Measurements from ENCODE around the gene TAS2R14. TPM values are rescaled to one million over a fixed set of nuclear protein-coding genes. Genes with fewer than 3 reads are reported as not detected.
A peak's percentile ranks its signal among the peaks of the same experiment; 100 is the strongest.

TAS2R14 gene
- total RNA-seq, 4 donors from 2014 or later, result 1.5 to 3.3 (median 1.6) TPM

DNA sequence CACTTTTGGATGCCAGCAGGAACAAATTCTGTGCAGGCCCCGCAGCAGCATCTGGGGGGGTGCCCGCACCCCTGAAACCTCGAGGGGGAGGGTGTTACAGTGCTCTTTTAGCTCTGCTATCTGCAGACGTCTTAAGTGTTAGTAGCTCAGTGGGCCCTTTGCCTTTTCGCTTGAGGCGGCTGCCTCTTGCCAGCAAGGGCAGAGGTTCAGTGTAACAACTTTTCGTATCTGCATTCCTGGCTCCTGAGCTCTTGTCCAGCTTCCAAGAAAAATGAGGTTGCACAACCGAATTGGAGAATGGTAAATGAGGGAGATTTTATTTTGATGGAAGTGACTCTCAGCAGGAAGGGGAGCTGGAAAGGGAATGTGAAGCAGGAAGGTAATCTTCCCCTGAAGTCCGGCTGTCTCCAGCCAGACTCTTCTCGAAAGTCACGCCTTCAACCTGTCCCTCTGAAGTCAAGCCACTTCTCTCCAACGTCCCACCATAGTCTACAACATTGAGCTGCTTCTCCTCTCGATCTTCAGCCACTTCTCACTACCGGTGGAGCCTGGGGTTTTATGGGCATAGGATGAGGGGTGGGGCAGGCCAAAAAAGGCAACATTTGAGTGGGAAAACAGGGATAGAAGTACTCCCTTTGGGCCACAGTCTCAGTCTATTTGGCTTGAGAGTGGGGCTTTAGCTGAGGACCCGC is 29.8 kb upstream of the TAS2R14 start:
- Histone ChIP-seq H3K27me3 (no peaks in the 10 kb centered on the region), H3K36me3 (no peaks in the 10 kb centered on the region), H3K4me1 (peaks cover 5 to 10% (median 9%) of the 10 kb centered on the region in 4 donors), H3K9me3 (no peaks in the 10 kb centered on the region), H3K4me3 (no peak overlapping the region), H3K27ac (replicated peaks in 1 of 4) (peak overlapping the region in 1 of 4 donors; percentile 12)
- 71% methylated on average over 13 of the region's 15 CpGs for whole genome bisulfite sequencing
- no peak for DNase-seq (ENCODE audit: extremely low spot score)
- TF ChIP-seq POLR2A (IDR thresholded peaks at IDR 0.05; ENCODE audit: low read depth) (no peak), EP300 (IDR thresholded peaks at IDR 0.05) (no peak), POLR2AphosphoS5 (IDR thresholded peaks at IDR 0.05) (no peak)
- TF ChIP-seq, protein P1, sequence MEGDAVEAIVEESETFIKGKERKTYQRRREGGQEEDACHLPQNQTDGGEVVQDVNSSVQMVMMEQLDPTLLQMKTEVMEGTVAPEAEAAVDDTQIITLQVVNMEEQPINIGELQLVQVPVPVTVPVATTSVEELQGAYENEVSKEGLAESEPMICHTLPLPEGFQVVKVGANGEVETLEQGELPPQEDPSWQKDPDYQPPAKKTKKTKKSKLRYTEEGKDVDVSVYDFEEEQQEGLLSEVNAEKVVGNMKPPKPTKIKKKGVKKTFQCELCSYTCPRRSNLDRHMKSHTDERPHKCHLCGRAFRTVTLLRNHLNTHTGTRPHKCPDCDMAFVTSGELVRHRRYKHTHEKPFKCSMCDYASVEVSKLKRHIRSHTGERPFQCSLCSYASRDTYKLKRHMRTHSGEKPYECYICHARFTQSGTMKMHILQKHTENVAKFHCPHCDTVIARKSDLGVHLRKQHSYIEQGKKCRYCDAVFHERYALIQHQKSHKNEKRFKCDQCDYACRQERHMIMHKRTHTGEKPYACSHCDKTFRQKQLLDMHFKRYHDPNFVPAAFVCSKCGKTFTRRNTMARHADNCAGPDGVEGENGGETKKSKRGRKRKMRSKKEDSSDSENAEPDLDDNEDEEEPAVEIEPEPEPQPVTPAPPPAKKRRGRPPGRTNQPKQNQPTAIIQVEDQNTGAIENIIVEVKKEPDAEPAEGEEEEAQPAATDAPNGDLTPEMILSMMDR (IDR thresholded peaks at IDR 0.05), result no peak
- intact Hi-C loops (cut with DNase I), result no loop called here

GRCh38 chr12:10967409-10967808 is 28.3 kb upstream of the TAS2R14 start:
- no peaks in the 10 kb centered on the region for H3K27me3 ChIP-seq
- H3K36me3 ChIP-seq, result no peaks in the 10 kb centered on the region
- intact Hi-C loops (cut with DNase I), result no loop called here
- TF ChIP-seq, protein P1 (IDR thresholded peaks at IDR 0.05), result no peak
- TF ChIP-seq POLR2A (IDR thresholded peaks at IDR 0.05; ENCODE audit: low read depth) (no peak), POLR2AphosphoS5 (IDR thresholded peaks at IDR 0.05) (no peak), EP300 (IDR thresholded peaks at IDR 0.05) (no peak)
- H3K9me3 ChIP-seq, result no peaks in the 10 kb centered on the region
- WGBS, result 79% methylated on average over 2 of the region's 2 CpGs
- no peak overlapping the region for H3K4me3 ChIP-seq
- H3K4me1 ChIP-seq, result peaks cover 5 to 10% (median 9%) of the 10 kb centered on the region in 4 donors
- no peak overlapping the region for H3K27ac ChIP-seq (replicated peaks in 1 of 4)
- no peak for DNase-seq (ENCODE audit: extremely low spot score)

- H3K4me3 ChIP-seq, result no peak overlapping the region
- TF ChIP-seq, protein P1 (IDR thresholded peaks at IDR 0.05), result no peak
- TF ChIP-seq POLR2A (IDR thresholded peaks at IDR 0.05; ENCODE audit: low read depth), result no peak
- no peak for TF ChIP-seq POLR2AphosphoS5 (IDR thresholded peaks at IDR 0.05)
- TF ChIP-seq EP300 (IDR thresholded peaks at IDR 0.05), result no peak
- H3K36me3 ChIP-seq, result peaks cover 0 to 3% (median 0%) of the 10 kb centered on the region in 4 donors
- no peaks in the 10 kb centered on the region for H3K9me3 ChIP-seq
- no peaks in the 10 kb centered on the region for H3K27me3 ChIP-seq
- DNase-seq (ENCODE audit: extremely low spot score), result no peak
- H3K4me1 ChIP-seq, result peaks cover 5 to 10% (median 9%) of the 10 kb centered on the region in 4 donors
- H3K27ac ChIP-seq (replicated peaks in 1 of 4), result no peak overlapping the region
- intact Hi-C loops (cut with DNase I), result no loop called here
Observed at GRCh38 chr12:10966314-10966713, 27.3 kb upstream of the TAS2R14 start.

GRCh38 chr12:10965476-10965875 is 26.4 kb upstream of the TAS2R14 start:
- peaks cover 5 to 10% (median 9%) of the 10 kb centered on the region in 4 donors for H3K4me1 ChIP-seq
- 100% methylated on average over 1 of the region's 1 CpG for WGBS
- no peaks in the 10 kb centered on the region for H3K9me3 ChIP-seq
- no peak for TF ChIP-seq POLR2AphosphoS5 (IDR thresholded peaks at IDR 0.05)
- no peak overlapping the region for H3K27ac ChIP-seq (replicated peaks in 1 of 4)
- H3K4me3 ChIP-seq, result no peak overlapping the region
- H3K27me3 ChIP-seq, result no peaks in the 10 kb centered on the region
- peaks cover 0 to 4% (median 0%) of the 10 kb centered on the region in 4 donors for H3K36me3 ChIP-seq
- intact Hi-C loops (cut with DNase I), result no loop called here
- no peak for DNase-seq (ENCODE audit: extremely low spot score)

DNA sequence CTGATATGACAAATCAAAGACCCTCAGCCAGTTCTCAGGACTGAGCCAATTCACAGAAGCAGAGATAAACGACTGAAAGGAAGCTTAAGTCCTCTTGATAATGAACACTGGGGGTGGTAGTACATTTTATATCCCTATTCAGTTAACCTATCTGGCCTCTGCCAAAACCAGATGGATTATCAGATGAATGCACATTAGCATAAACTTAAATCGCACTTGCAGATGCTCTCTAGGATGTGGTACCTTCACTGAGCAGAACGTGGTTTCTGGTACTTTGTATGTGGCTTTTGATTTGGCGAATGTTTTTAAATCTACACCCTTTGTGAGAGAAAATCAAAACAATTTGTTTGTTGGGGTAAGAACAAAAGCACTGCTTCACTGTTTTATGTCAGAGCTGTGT is 21.1 kb upstream of the TAS2R14 start:
- 77% methylated on average over 4 of the region's 4 CpGs for WGBS
- intact Hi-C loops (cut with DNase I), result no loop called here
- TF ChIP-seq POLR2AphosphoS5 (IDR thresholded peaks at IDR 0.05) (no peak), POLR2A (IDR thresholded peaks at IDR 0.05; ENCODE audit: low read depth) (no peak), EP300 (IDR thresholded peaks at IDR 0.05) (no peak)
- TF ChIP-seq, protein P1 (IDR thresholded peaks at IDR 0.05), result no peak

More for the DNA sequence above, 21.1 kb upstream of the TAS2R14 start:
- Histone ChIP-seq H3K4me1 (no peaks in the 10 kb centered on the region), H3K27ac (replicated peaks in 1 of 4) (no peak overlapping the region), H3K9me3 (peaks cover 0 to 7% (median 2%) of the 10 kb centered on the region in 4 donors), H3K4me3 (no peak overlapping the region), H3K27me3 (no peaks in the 10 kb centered on the region), H3K36me3 (peaks cover 0 to 4% (median 0%) of the 10 kb centered on the region in 4 donors)
- DNase-seq (ENCODE audit: extremely low spot score), result no peak
